ENCODE results near the gene CEP164. TPM values are rescaled to one million over a fixed set of nuclear protein-coding genes. Genes with fewer than 3 reads are reported as not detected.

Gene CEP164
- total RNA-seq, 1 experiment from 2014 or later = 13.3 TPM

DNA sequence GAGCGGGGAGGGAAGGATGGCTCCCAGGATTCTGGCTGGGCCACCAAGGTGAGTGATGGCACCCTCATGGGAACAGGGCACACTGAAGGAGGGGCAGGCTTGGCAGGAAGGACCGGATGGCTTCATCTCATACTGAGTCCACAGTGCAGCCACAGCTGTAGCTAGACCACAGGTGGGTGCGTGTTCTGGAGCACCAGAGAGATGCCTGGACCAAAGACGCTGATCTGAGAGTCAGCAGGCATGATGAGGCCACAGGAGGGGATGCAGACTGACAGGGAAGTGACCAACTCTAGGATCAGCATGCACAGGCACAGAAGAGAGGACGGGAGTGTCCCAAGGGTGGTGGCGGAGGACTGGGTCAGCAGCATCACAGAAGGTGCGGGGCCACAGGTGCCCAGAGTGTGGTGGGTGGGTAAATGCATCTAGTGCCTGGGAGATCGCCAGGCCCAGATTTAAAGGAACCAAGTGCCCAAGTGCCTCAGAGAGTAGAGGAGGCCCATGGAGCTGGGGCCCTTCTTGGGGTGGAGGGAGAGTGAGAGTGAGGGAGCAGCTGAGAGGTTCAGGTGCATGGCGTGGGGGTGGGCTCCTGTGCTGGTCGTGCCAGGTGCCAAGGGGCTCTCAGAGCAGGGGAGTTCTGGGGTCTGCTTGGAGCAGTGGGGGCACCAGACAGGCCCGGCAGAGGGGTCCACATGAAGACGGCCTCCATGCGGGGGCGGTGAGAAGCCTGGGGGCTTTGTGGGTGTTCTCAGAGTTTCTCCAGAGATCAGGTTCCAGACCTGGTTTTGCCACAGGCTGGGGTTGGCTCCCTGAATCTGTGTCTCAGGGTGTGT, 113.7 kb downstream of the CEP164 start:
- no peaks in the 10 kb centered on the region for H4K20me1 ChIP-seq (ENCODE audit: insufficient read depth, low read depth, low read length)
- no peaks in the 10 kb centered on the region for H3K4me1 ChIP-seq (ENCODE audit: low read length)
- no peaks in the 10 kb centered on the region for H3K27me3 ChIP-seq (ENCODE audit: low read length)
- H3K9me2 ChIP-seq (replicated peaks; ENCODE audit: insufficient read depth, low read length) = no peaks in the 10 kb centered on the region
- no peaks in the 10 kb centered on the region for H3K79me2 ChIP-seq (ENCODE audit: low read length)
- no peak overlapping the region for H3K27ac ChIP-seq (ENCODE audit: low read length)
- DNase-seq = no peak
- no peak overlapping the region for H3K4me2 ChIP-seq (ENCODE audit: low read depth, low read length, poor library complexity, severe bottlenecking)
- H2AFZ ChIP-seq (ENCODE audit: low read length) = no peak overlapping the region
- H3K9ac ChIP-seq (ENCODE audit: low read length) = no peak overlapping the region
- no peak overlapping the region for H3K4me3 ChIP-seq (ENCODE audit: low read length)
- no peaks in the 10 kb centered on the region for H3K36me3 ChIP-seq (ENCODE audit: insufficient read depth, low read length)
- H3K9me3 ChIP-seq (ENCODE audit: low read length) = no peaks in the 10 kb centered on the region

DNA sequence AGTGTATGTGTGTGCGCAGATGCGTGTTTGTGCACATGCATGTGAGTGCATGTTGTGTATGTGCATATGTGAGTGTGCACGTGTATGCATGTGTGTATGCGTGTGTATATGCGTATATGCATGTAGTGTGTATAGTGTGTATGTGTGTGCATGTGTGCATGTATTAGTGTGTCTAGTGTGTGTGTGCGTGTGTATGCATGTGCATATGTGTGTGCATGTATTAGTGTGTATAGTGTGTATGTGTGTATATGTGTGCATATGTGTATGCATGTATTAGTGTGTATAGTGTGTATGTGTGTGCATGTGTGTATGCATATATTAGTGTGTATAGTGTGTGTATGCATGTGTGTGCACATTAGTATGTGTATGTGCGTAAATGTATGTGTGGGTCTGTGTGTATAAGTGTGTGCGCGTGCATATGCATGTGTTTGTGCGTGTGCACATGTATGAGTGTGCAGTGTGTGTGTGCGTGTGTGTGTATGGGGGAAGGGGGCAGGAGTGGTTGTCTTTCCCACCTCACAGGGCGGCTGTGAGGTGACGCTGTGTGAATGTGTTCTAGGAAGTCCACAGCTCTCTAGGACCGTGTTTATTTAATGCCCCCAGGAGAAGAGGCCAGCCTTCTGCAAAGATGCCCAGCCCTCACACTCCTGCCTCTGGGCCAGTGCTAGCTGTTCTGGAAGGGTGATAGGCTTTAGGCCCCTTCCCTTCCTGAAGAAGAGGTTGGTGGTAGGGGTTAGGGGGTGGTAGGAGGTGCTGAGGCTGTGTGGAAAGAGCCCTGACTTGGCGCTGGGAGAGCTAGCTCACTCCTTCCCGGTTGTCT, 114.6 kb downstream of the CEP164 start:
- DNase-seq = no peak
- H3K4me1 ChIP-seq (ENCODE audit: low read length) = no peaks in the 10 kb centered on the region
- H3K9ac ChIP-seq (ENCODE audit: low read length) = no peak overlapping the region
- H3K27me3 ChIP-seq (ENCODE audit: low read length) = no peaks in the 10 kb centered on the region
- H3K79me2 ChIP-seq (ENCODE audit: low read length) = no peaks in the 10 kb centered on the region
- no peak overlapping the region for H3K27ac ChIP-seq (ENCODE audit: low read length)
- H2AFZ ChIP-seq (ENCODE audit: low read length) = no peak overlapping the region
- no peaks in the 10 kb centered on the region for H4K20me1 ChIP-seq (ENCODE audit: insufficient read depth, low read depth, low read length)
- no peaks in the 10 kb centered on the region for H3K9me3 ChIP-seq (ENCODE audit: low read length)
- H3K4me2 ChIP-seq (ENCODE audit: low read depth, low read length, poor library complexity, severe bottlenecking) = no peak overlapping the region
- H3K4me3 ChIP-seq (ENCODE audit: low read length) = no peak overlapping the region
- H3K9me2 ChIP-seq (replicated peaks; ENCODE audit: insufficient read depth, low read length) = no peaks in the 10 kb centered on the region
- no peaks in the 10 kb centered on the region for H3K36me3 ChIP-seq (ENCODE audit: insufficient read depth, low read length)

DNA sequence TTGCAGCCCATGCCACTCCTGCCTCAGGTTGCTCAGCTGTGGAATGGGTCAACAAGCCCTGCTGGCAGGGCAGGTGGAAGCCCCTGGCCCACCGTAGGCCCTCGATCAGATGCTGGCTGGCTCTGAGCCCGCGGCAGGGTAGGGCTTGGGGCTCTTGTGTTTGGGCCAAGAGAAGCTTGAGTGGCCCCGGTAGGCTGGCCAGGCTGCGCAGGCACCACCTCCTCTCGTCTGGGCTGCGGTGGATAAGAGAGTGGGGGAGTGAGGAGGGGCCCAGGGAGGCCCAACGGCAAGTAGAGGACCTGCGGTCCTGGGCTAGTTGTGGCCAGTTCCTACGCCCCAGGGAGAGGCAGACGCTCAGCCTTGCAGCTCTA, 115.2 kb downstream of the CEP164 start:
- Histone ChIP-seq H3K27me3 (ENCODE audit: low read length) (no peaks in the 10 kb centered on the region), H4K20me1 (ENCODE audit: insufficient read depth, low read depth, low read length) (no peaks in the 10 kb centered on the region), H3K36me3 (ENCODE audit: insufficient read depth, low read length) (no peaks in the 10 kb centered on the region), H3K4me3 (ENCODE audit: low read length) (no peak overlapping the region), H3K9me2 (replicated peaks; ENCODE audit: insufficient read depth, low read length) (no peaks in the 10 kb centered on the region), H3K9me3 (ENCODE audit: low read length) (no peaks in the 10 kb centered on the region), H3K79me2 (ENCODE audit: low read length) (no peaks in the 10 kb centered on the region), H3K27ac (ENCODE audit: low read length) (no peak overlapping the region), H3K4me1 (ENCODE audit: low read length) (no peaks in the 10 kb centered on the region), H3K4me2 (ENCODE audit: low read depth, low read length, poor library complexity, severe bottlenecking) (no peak overlapping the region), H2AFZ (ENCODE audit: low read length) (no peak overlapping the region), H3K9ac (ENCODE audit: low read length) (no peak overlapping the region)
- no peak for DNase-seq

DNA sequence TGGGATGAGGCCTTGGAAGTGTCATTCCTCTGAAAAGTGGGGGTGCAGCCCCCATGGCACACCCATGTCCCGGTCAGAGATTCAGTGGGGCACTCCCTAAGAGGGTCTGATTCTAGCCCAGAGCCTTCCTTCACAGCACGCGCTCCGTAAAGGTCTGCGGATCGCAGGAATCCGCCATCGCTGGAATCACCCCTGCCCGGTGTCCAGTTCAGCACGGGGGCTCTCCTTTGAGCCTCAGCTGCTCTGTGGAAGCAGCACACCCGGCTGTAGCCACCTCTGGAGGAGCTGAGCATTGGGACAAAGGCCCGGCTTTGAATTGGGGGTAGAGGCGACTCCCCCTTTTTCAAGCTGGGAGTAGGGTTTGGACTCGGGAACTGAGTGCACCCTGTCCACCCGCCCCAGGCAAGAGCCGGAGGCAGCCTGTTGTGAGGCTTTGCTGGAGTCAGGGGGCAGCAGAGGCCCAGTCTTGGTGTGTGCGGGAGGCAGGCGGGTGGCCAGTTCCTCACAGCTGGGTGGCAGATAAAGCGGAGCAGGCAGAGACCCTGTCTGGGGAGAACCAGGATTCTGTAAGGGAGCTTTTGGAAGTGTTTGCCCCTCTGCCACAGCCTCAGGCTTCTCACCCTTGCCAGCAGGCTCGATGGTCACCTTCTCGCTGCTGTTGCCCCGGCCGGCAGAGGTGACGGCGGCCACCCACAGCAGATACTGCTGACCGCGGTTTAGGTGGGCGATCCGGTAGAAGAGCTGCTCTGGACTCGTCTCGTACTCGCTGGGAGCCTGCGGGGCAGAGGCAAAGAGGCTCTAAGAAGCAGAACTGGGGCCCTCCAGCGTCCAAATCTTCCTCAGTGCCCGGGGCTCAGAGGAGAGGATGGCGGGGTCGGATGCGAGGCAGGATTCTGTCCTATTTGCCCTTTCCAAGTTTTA, 115.9 kb downstream of the CEP164 start:
- Histone ChIP-seq H3K4me1 (ENCODE audit: low read length) (no peaks in the 10 kb centered on the region), H3K9me3 (ENCODE audit: low read length) (no peaks in the 10 kb centered on the region), H2AFZ (ENCODE audit: low read length) (no peak overlapping the region), H3K27ac (ENCODE audit: low read length) (no peak overlapping the region), H3K4me2 (ENCODE audit: low read depth, low read length, poor library complexity, severe bottlenecking) (no peak overlapping the region), H3K9ac (ENCODE audit: low read length) (no peak overlapping the region), H3K27me3 (ENCODE audit: low read length) (no peaks in the 10 kb centered on the region), H3K79me2 (ENCODE audit: low read length) (no peaks in the 10 kb centered on the region), H3K4me3 (ENCODE audit: low read length) (no peak overlapping the region), H3K9me2 (replicated peaks; ENCODE audit: insufficient read depth, low read length) (no peaks in the 10 kb centered on the region), H4K20me1 (ENCODE audit: insufficient read depth, low read depth, low read length) (no peaks in the 10 kb centered on the region), H3K36me3 (ENCODE audit: insufficient read depth, low read length) (no peaks in the 10 kb centered on the region)
- DNase-seq = peak; percentile 57

DNA sequence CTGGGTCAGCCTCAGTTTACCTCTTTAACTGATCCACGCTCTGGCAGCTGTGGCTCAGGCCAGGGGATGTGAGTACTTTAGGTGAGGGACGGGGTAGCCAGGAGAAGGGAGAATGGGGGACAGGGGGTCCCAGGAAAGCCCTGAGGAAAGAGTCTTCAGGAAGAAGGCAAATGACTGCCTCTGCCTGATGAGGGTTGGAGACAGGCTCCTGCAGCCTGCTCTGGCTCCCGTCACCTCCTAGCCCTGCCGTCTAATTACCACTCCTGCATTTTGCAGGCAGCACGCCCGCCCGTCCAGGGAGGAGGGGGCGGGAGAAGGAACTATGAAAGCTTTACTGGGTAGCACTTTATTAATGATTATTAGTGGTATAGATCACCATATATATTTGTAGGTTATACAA, 116.6 kb downstream of the CEP164 start:
- Histone ChIP-seq H3K79me2 (ENCODE audit: low read length) (no peaks in the 10 kb centered on the region), H3K27ac (ENCODE audit: low read length) (no peak overlapping the region), H4K20me1 (ENCODE audit: insufficient read depth, low read depth, low read length) (no peaks in the 10 kb centered on the region), H3K9me2 (replicated peaks; ENCODE audit: insufficient read depth, low read length) (no peaks in the 10 kb centered on the region), H2AFZ (ENCODE audit: low read length) (no peak overlapping the region), H3K27me3 (ENCODE audit: low read length) (no peaks in the 10 kb centered on the region), H3K9me3 (ENCODE audit: low read length) (no peaks in the 10 kb centered on the region), H3K9ac (ENCODE audit: low read length) (no peak overlapping the region), H3K4me3 (ENCODE audit: low read length) (no peak overlapping the region), H3K36me3 (ENCODE audit: insufficient read depth, low read length) (no peaks in the 10 kb centered on the region), H3K4me2 (ENCODE audit: low read depth, low read length, poor library complexity, severe bottlenecking) (no peak overlapping the region), H3K4me1 (ENCODE audit: low read length) (no peaks in the 10 kb centered on the region)
- no peak for DNase-seq

DNA sequence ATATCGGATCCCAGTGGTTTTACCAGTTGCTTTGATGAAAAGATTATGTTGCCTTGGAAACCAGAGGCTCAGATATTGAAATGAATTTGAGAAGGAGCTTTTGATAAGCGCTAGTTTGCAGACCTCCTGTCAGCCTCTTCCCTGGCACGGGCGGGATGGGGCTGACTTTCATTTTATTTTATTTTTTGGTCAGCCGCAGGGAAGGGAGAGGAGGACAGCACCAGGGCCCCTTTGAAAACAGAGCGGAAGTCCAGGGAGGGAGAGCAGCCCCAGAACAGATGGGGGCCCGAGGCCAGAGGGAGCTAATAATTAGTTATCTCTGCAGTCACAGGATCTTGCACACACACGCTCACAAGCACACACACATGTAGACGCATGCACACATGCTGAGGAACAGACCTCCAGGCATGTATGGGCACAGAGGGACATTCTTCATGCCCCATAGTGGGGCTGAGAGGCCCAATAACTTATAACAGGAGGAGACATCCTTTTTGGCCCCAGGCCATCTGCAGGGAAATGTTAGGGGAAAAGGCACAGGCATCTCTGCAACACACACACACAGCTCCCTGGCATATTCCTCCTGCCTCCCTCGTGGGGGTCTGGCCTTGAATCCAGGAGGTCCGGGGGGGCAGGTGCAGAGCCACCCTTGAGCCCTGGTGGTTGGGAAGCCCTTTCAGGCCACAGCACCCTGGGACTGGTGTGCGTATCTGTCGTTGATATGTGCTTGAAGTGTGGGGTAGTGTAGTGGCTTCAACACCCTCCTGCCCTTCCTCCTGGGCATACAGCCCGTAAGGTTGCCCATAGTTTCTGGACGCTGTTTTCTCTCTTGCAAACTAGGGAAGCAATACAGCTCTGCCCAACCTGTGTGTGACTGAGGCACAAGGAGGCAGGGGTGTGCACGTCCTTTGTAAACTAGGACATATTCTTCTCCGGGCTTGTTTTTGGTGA, 117.3 kb downstream of the CEP164 start:
- no peak for DNase-seq

DNA sequence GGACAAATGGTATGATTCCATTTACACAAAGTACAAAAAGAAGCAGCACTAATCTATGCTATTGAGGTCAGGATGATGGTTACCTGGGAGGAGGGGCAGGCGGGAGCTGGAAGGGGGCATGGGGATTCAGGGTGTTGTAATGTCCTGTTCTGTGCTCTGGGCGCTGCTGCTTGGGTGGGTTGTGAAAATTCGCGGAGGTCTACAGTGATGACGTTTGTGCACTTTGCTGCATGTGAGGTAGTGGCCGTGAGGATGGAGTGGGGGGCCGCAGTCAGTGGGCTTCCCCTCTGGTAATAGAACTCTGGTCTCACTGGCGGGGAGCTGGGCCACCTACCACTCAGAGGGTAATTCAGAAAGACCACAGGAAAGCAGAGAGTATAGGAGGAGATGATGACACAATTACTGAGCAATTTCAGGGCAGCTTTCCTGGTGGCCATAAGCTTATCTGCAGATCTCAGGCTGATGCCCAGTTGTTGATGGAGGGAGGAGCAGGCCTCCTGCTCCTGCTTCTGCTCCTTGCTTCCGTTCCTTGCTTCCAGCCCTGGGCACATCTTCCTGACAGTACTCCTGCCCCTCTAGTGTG, 121.5 kb downstream of the CEP164 start:
- H3K79me2 ChIP-seq (ENCODE audit: low read length) = no peaks in the 10 kb centered on the region
- H3K36me3 ChIP-seq (ENCODE audit: insufficient read depth, low read length) = no peaks in the 10 kb centered on the region
- no peaks in the 10 kb centered on the region for H3K4me1 ChIP-seq (ENCODE audit: low read length)
- no peak overlapping the region for H3K27ac ChIP-seq (ENCODE audit: low read length)
- H3K9me2 ChIP-seq (replicated peaks; ENCODE audit: insufficient read depth, low read length) = no peaks in the 10 kb centered on the region
- no peak overlapping the region for H3K4me2 ChIP-seq (ENCODE audit: low read depth, low read length, poor library complexity, severe bottlenecking)
- no peak overlapping the region for H2AFZ ChIP-seq (ENCODE audit: low read length)
- no peaks in the 10 kb centered on the region for H3K9me3 ChIP-seq (ENCODE audit: low read length)
- H3K27me3 ChIP-seq (ENCODE audit: low read length) = no peaks in the 10 kb centered on the region
- no peak overlapping the region for H3K4me3 ChIP-seq (ENCODE audit: low read length)
- no peak for DNase-seq
- H3K9ac ChIP-seq (ENCODE audit: low read length) = no peak overlapping the region
- H4K20me1 ChIP-seq (ENCODE audit: insufficient read depth, low read depth, low read length) = no peaks in the 10 kb centered on the region

More for the DNA sequence above, 117.3 kb downstream of the CEP164 start:
- no peaks in the 10 kb centered on the region for H3K36me3 ChIP-seq (ENCODE audit: insufficient read depth, low read length)
- H3K4me1 ChIP-seq (ENCODE audit: low read length) = no peaks in the 10 kb centered on the region
- H3K27ac ChIP-seq (ENCODE audit: low read length) = no peak overlapping the region
- no peak overlapping the region for H3K4me2 ChIP-seq (ENCODE audit: low read depth, low read length, poor library complexity, severe bottlenecking)
- no peak overlapping the region for H2AFZ ChIP-seq (ENCODE audit: low read length)
- H3K79me2 ChIP-seq (ENCODE audit: low read length) = no peaks in the 10 kb centered on the region
- no peaks in the 10 kb centered on the region for H4K20me1 ChIP-seq (ENCODE audit: insufficient read depth, low read depth, low read length)
- H3K9me2 ChIP-seq (replicated peaks; ENCODE audit: insufficient read depth, low read length) = no peaks in the 10 kb centered on the region
- no peaks in the 10 kb centered on the region for H3K9me3 ChIP-seq (ENCODE audit: low read length)
- H3K27me3 ChIP-seq (ENCODE audit: low read length) = no peaks in the 10 kb centered on the region
- no peak overlapping the region for H3K4me3 ChIP-seq (ENCODE audit: low read length)
- no peak overlapping the region for H3K9ac ChIP-seq (ENCODE audit: low read length)
